Esophagus muscularis mucosa (tissue), 4 donors: ENCODE measurements around the gene SIGLEC1.

Experiments
- CTCF ChIP-seq, 3 experiments: fragments of 200-600 bp in 2 of 3; fragments of 450-650 bp in 1 of 3; sonication (generic) in 2 of 3; IDR thresholded peaks; one replicate each; pipeline ENCODE4 v1.5.1; 2017 to 2019; ENCODE audit warnings: antibody characterized with exemption in 3 of 3, mild to moderate bottlenecking in 2 of 3, moderate library complexity in 1 of 3
- EP300 ChIP-seq: sonication (generic); formaldehyde crosslinking; IDR thresholded peaks from one replicate; pipeline ENCODE4 v1.6.1; 2017; ENCODE audit warnings: antibody characterized with exemption
- POLR2A ChIP-seq: fragments of 450-650 bp; IDR thresholded peaks from one replicate; pipeline ENCODE4 v1.6.1; 2017; ENCODE audit warnings: antibody characterized with exemption, moderate library complexity, mild to moderate bottlenecking, low read depth
- POLR2AphosphoS5 ChIP-seq, 2 donors: sonication (generic); formaldehyde crosslinking; IDR thresholded peaks; one replicate each; pipeline ENCODE4 v1.6.1; 2017; ENCODE audit warnings: antibody characterized with exemption in 2 of 2

- TF ChIP-seq CTCF (IDR thresholded peaks at IDR 0.05): no peak
- no peak for TF ChIP-seq POLR2AphosphoS5 (IDR thresholded peaks at IDR 0.05)
- no peak for TF ChIP-seq EP300
- no peak for TF ChIP-seq POLR2A
Measured at GRCh38 chr20:3663858-3664257, 48.5 kb downstream of the SIGLEC1 start.
